Muscle layer of duodenum (tissue), 2 donors: ENCODE data around the gene CSH2.
"Not testable (repeated sequence)": the region's sequence is repeated elsewhere in the genome, so short reads cannot be mapped to it uniquely, and the experiment has no call there.

Experiments
- H3K27ac ChIP-seq: one replicate; pipeline ENCODE4 v1.7.0; 2013; ENCODE audit warnings: mild to moderate bottlenecking, low read length
- H3K27me3 ChIP-seq: one replicate; pipeline ENCODE4 v1.7.0; 2013; ENCODE audit warnings: low read depth, mild to moderate bottlenecking, control low read depth, low read length
- H3K36me3 ChIP-seq, 2 donors: one replicate each; pipeline ENCODE4 v1.7.0; 2013; ENCODE audit warnings: low read length in 2 of 2, control low read depth in 1 of 2, mild to moderate bottlenecking in 1 of 2; ENCODE audit not compliant: insufficient read depth in 2 of 2, control insufficient read depth in 1 of 2
- H3K4me1 ChIP-seq, 2 donors: one replicate each; pipeline ENCODE4 v1.7.0; 2013; ENCODE audit warnings: low read length in 2 of 2, mild to moderate bottlenecking in 2 of 2, control low read depth in 1 of 2, moderate library complexity in 1 of 2; ENCODE audit not compliant: insufficient read depth in 2 of 2, control insufficient read depth in 1 of 2
- H3K4me3 ChIP-seq, 2 donors: one replicate each; pipeline ENCODE4 v1.7.0; 2013; ENCODE audit warnings: low read length in 2 of 2, low read depth in 1 of 2, mild to moderate bottlenecking in 1 of 2
- H3K9me3 ChIP-seq, 2 donors: one replicate each; pipeline ENCODE4 v1.7.0; 2013; ENCODE audit warnings: low read length in 2 of 2, control low read depth in 1 of 2, mild to moderate bottlenecking in 1 of 2; ENCODE audit not compliant: control insufficient read depth in 1 of 2
- donor health status: healthy.

CSH2 gene

GRCh38 chr17:63894021-63894420 lies 20.5 kb upstream of the CSH2 start:
- not testable (repeated sequence) for H3K9me3 ChIP-seq, H3K27me3 ChIP-seq

GRCh38 chr17:63892316-63893037 lies 19.0 kb upstream of the CSH2 start:
- not testable (repeated sequence) for H3K4me3 ChIP-seq, H3K27ac ChIP-seq, H3K36me3 ChIP-seq, H3K27me3 ChIP-seq, H3K9me3 ChIP-seq, H3K4me1 ChIP-seq

More at GRCh38 chr17:63894021-63894420, 20.5 kb upstream of the CSH2 start:
- not testable (repeated sequence) for H3K36me3 ChIP-seq, H3K4me3 ChIP-seq, H3K27ac ChIP-seq, H3K4me1 ChIP-seq

- H3K36me3 ChIP-seq, H3K27me3 ChIP-seq, H3K4me1 ChIP-seq, H3K4me3 ChIP-seq, H3K9me3 ChIP-seq, H3K27ac ChIP-seq: not testable (repeated sequence)
Observed at GRCh38 chr17:63889026-63889848, 15.8 kb upstream of the CSH2 start.

GRCh38 chr17:63885119-63885518 lies 11.6 kb upstream of the CSH2 start:
- H3K27ac ChIP-seq, H3K27me3 ChIP-seq, H3K9me3 ChIP-seq, H3K36me3 ChIP-seq, H3K4me1 ChIP-seq, H3K4me3 ChIP-seq: not testable (repeated sequence)

GRCh38 chr17:63882626-63883126 lies 9.2 kb upstream of the CSH2 start:
- H3K4me3 ChIP-seq, H3K27ac ChIP-seq, H3K4me1 ChIP-seq, H3K36me3 ChIP-seq, H3K27me3 ChIP-seq, H3K9me3 ChIP-seq: not testable (repeated sequence)

GRCh38 chr17:63881935-63882601 lies 8.6 kb upstream of the CSH2 start, which contains the start of gene GH2:
TSS of gene GH2 (minus strand) at chr17:63881944. CDS start at chr17:63881801, 143 bp downstream.
- Histone ChIP-seq H3K27me3 (no peaks in the 10 kb centered on the region), H3K36me3 (no peaks in the 10 kb centered on the region), H3K4me1 (no peaks in the 10 kb centered on the region), H3K27ac (no peak within 1 kb of the TSS), H3K9me3 (no peaks in the 10 kb centered on the region), H3K4me3 (no peak within 1 kb of the TSS)

GRCh38 chr17:63881337-63881736 lies 7.9 kb upstream of the CSH2 start:
- not testable (repeated sequence) for H3K36me3 ChIP-seq, H3K27me3 ChIP-seq, H3K9me3 ChIP-seq, H3K27ac ChIP-seq, H3K4me1 ChIP-seq, H3K4me3 ChIP-seq

- H3K36me3 ChIP-seq: no peaks in the 10 kb centered on the region
- no peaks in the 10 kb centered on the region for H3K9me3 ChIP-seq
- no peak overlapping the region for H3K4me3 ChIP-seq
- no peaks in the 10 kb centered on the region for H3K4me1 ChIP-seq
- no peaks in the 10 kb centered on the region for H3K27me3 ChIP-seq
- no peak overlapping the region for H3K27ac ChIP-seq
Observed at GRCh38 chr17:63880706-63881105, 7.2 kb upstream of the CSH2 start.

GRCh38 chr17:63878413-63878812 lies 4.9 kb upstream of the CSH2 start:
- not testable (repeated sequence) for H3K4me3 ChIP-seq, H3K27me3 ChIP-seq, H3K9me3 ChIP-seq, H3K36me3 ChIP-seq, H3K4me1 ChIP-seq, H3K27ac ChIP-seq

GRCh38 chr17:63874693-63875092 lies 1.2 kb upstream of the CSH2 start:
- H3K27me3 ChIP-seq, H3K4me3 ChIP-seq, H3K4me1 ChIP-seq, H3K9me3 ChIP-seq, H3K27ac ChIP-seq, H3K36me3 ChIP-seq: not testable (repeated sequence)

GRCh38 chr17:63874061-63874626 lies 667 bp upstream of the CSH2 start:
- H3K4me3 ChIP-seq, H3K27me3 ChIP-seq, H3K9me3 ChIP-seq, H3K27ac ChIP-seq, H3K36me3 ChIP-seq, H3K4me1 ChIP-seq: not testable (repeated sequence)
